SU-DHL-6 (cell line): Measurements from ENCODE around the gene SLC7A8.

Experiments
- EZH2phosphoT487 ChIP-seq: fragments of 200-600 bp; sonication (generic), shearing (Covaris generic); conservative IDR thresholded peaks from 2 replicates; pipeline ENCODE4 v1.6.1; 2018; ENCODE audit warnings: mild to moderate bottlenecking, antibody characterized with exemption, low read length, moderate library complexity, mixed read lengths
- TF ChIP-seq, protein P1 (sequence below): fragments of 200-600 bp; sonication (generic); IDR thresholded peaks from one replicate; pipeline ENCODE4 v1.5.1; 2017; ENCODE audit warnings: antibody characterized with exemption, mild to moderate bottlenecking, low read length, moderate library complexity; ENCODE audit not compliant: insufficient read depth, poor library complexity, severe bottlenecking

DNA sequence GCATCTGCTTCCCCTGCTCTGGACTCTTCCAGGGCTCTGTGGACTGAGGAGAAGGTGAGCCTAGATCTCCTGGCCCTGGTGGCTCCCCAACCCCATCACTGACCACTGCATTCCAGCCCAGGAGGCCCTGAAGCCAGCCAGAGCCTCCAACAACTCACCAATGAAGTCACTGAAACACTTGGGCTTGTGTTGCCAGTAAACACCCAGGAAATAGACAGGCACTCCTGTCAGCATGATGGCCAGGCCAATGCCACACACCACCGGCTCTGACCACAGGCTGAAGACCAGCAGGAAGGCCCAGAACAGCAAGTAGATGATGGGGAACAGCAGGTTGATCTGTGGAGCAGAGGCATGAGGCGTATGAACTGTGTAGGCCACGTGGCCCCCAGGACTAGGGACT is 55.6 kb downstream of the SLC7A8 start:
- TF ChIP-seq, protein P1, sequence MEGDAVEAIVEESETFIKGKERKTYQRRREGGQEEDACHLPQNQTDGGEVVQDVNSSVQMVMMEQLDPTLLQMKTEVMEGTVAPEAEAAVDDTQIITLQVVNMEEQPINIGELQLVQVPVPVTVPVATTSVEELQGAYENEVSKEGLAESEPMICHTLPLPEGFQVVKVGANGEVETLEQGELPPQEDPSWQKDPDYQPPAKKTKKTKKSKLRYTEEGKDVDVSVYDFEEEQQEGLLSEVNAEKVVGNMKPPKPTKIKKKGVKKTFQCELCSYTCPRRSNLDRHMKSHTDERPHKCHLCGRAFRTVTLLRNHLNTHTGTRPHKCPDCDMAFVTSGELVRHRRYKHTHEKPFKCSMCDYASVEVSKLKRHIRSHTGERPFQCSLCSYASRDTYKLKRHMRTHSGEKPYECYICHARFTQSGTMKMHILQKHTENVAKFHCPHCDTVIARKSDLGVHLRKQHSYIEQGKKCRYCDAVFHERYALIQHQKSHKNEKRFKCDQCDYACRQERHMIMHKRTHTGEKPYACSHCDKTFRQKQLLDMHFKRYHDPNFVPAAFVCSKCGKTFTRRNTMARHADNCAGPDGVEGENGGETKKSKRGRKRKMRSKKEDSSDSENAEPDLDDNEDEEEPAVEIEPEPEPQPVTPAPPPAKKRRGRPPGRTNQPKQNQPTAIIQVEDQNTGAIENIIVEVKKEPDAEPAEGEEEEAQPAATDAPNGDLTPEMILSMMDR: no peak
- TF ChIP-seq EZH2phosphoT487: no peak
